GM12892 (cell line): ENCODE data around the gene RPS6KA2.

Experiments
- POLR2A ChIP-seq: IDR thresholded peaks from 2 replicates; pipeline ENCODE4 v1.6.1; 2011; ENCODE audit warnings: low read depth, low read length, control low read depth
- POLR2AphosphoS5 ChIP-seq: IDR thresholded peaks from 2 replicates; pipeline ENCODE4 v1.6.1; 2011; ENCODE audit warnings: low read depth, low read length, control low read depth
- TAF1 ChIP-seq: IDR thresholded peaks from 2 replicates; pipeline ENCODE4 v1.6.1; 2011; ENCODE audit warnings: low read depth, mild to moderate bottlenecking, control low read depth, low read length, borderline replicate concordance

DNA sequence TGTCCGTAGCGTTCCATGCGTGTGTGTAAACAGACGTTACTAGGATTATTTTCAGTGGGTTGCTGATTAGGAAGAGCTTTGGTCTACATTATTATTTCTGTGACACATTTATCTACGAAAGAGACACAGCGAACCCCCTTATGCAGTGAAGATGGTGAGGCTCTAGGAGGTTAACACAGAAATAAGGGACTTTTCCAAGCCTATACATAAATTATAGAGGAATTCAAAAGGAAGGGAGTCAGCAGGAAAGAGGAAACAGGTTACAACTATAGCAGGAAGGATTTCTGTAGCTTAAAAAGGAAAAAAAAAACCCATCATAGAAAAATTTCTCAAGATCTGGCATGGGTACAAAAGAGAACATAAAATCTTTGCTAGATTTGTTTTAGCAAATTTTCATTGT is 12.9 kb upstream of the RPS6KA2 start:
- TF ChIP-seq POLR2A (no peak), TAF1 (no peak), POLR2AphosphoS5 (no peak)
